ENCODE measurements around the gene ITPR3.

DNA sequence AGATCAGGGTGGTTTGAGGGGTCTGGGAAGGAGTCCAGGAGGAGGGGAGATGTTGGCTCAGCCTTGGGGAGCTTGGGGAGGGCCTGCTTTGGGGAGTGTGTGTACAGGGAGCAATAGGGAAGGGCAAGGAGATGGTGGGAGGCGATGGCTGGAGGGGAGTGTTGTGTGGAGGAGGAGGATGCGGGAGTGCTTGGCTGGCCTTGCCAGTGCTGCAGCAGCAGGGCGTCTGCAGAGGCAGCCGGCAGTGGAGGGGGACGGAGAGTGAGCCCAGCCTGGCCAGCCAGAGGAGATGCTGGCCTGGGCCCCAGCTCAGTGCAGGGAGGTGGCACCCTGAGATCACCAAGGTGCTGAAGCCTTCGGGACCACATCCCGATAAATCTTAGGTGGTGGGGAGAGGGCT is 121.7 kb downstream of the ITPR3 start:
- TF ChIP-seq CTCF (IDR thresholded peaks at IDR 0.05) = no peak
- no peak for TF ChIP-seq POLR2A (IDR thresholded peaks at IDR 0.05)

All from prostate gland (tissue), 2 donors.